IMR-90 (cell line): ENCODE data around the gene CA12. TPM values are rescaled to one million over a fixed set of nuclear protein-coding genes. Genes with fewer than 3 reads are reported as not detected.

Source experiments
- ATAC-seq: fragments of 200-7000 bp; cut with Tn5 transposase; 2 replicates; pipeline ENCODE4 v1.9.1; 2020; ENCODE audit warnings: low read depth, mild to moderate bottlenecking, moderate library complexity
- BruUV-seq: library from RNA; stranded (reverse); fragments of 400-500 nt; replicated peaks from 2 replicates; lab custom pipeline; 2021; lab: Mats Ljungman, UMichigan
- CTCF ChIA-PET: fragments of 300-600 bp; formaldehyde crosslinking; extraction: SDS; loops from one replicate; lab custom pipeline; 2021; ENCODE audit warnings: antibody characterized with exemption; lab: Yijun Ruan, JAX
- POLR2A ChIA-PET: fragments of 300-600 bp; sonication (Branson Sonifier 250); formaldehyde crosslinking; loops from one replicate; lab custom pipeline; 2022; ENCODE audit warnings: antibody characterized with exemption; ENCODE audit not compliant: unreplicated experiment; lab: Charles Lee
- DNase-seq: peaks from one replicate; pipeline ENCODE4 v3.0.0; 2013
- H2AFZ ChIP-seq: replicated peaks from 2 replicates; pipeline ENCODE3; 2013; ENCODE audit warnings: low read length, mild to moderate bottlenecking; ENCODE audit not compliant: poor library complexity
- H2AK5ac ChIP-seq: 2 replicates; pipeline ENCODE4 v1.6.1; 2013; ENCODE audit warnings: low read depth, low read length, inconsistent platforms
- H2AK9ac ChIP-seq: replicated peaks from 2 replicates; pipeline ENCODE3; 2013; ENCODE audit warnings: mild to moderate bottlenecking, low read depth, low read length, moderate library complexity; ENCODE audit not compliant: poor library complexity
- H2BK120ac ChIP-seq: 2 replicates; pipeline ENCODE4 v1.6.1; 2013; ENCODE audit warnings: low read depth, low read length, inconsistent platforms
- H2BK15ac ChIP-seq: 3 replicates; pipeline ENCODE4 v1.6.1; 2013; ENCODE audit warnings: low read depth, low read length, inconsistent platforms
- H2BK20ac ChIP-seq: 2 replicates; pipeline ENCODE4 v1.6.1; 2013; ENCODE audit warnings: low read depth, mild to moderate bottlenecking, inconsistent platforms, low read length, moderate library complexity
- H2BK5ac ChIP-seq: 2 replicates; pipeline ENCODE4 v1.6.1; 2013; ENCODE audit warnings: mild to moderate bottlenecking, low read depth, low read length, inconsistent platforms; ENCODE audit not compliant: poor library complexity, severe bottlenecking
- H3K14ac ChIP-seq: replicated peaks from 2 replicates; pipeline ENCODE4 v1.6.1; 2013; ENCODE audit warnings: low read depth, low read length, inconsistent platforms
- H3K18ac ChIP-seq: 2 replicates; pipeline ENCODE4 v1.6.1; 2013; ENCODE audit warnings: low read depth, low read length, control low read depth
- H3K23ac ChIP-seq: 2 replicates; pipeline ENCODE4 v1.6.1; 2013; ENCODE audit warnings: low read depth, low read length, inconsistent platforms
- H3K27ac ChIP-seq: 2 replicates; pipeline ENCODE4 v1.5.1; 2013; ENCODE audit warnings: mild to moderate bottlenecking, control low read depth, low read length; ENCODE audit not compliant: insufficient read depth
- H3K27me3 ChIP-seq: 2 replicates; pipeline ENCODE4 v1.6.1; 2013; ENCODE audit warnings: low read length; ENCODE audit not compliant: control insufficient read depth, insufficient read depth
- H3K36me3 ChIP-seq: 2 replicates; pipeline ENCODE4 v1.6.1; 2013; ENCODE audit warnings: low read length, mixed read lengths; ENCODE audit not compliant: control insufficient read depth, insufficient read depth
- H3K4ac ChIP-seq: 2 replicates; pipeline ENCODE4 v1.6.1; 2013; ENCODE audit warnings: low read depth, low read length, inconsistent platforms
- H3K4me1 ChIP-seq: 2 replicates; pipeline ENCODE4 v1.6.1; 2013; ENCODE audit warnings: low read length, mixed read lengths; ENCODE audit not compliant: control insufficient read depth, insufficient read depth
- H3K4me2 ChIP-seq: 2 replicates; pipeline ENCODE4 v1.6.1; 2013; ENCODE audit warnings: low read depth, mild to moderate bottlenecking, control low read depth, low read length, moderate library complexity
- H3K4me3 ChIP-seq: 2 replicates; pipeline ENCODE4 v1.5.1; 2013; ENCODE audit warnings: low read depth, mild to moderate bottlenecking, control low read depth, low read length, moderate library complexity; ENCODE audit not compliant: insufficient read depth
- H3K56ac ChIP-seq: 2 replicates; pipeline ENCODE4 v1.6.1; 2013; ENCODE audit warnings: low read length, inconsistent platforms; ENCODE audit not compliant: insufficient read depth; ENCODE audit errors: extremely low read depth
- H3K79me1 ChIP-seq, 2 experiments: 2 replicates each; pipeline ENCODE4 v1.6.1; 2013; ENCODE audit warnings: low read length in 2 of 2, inconsistent platforms in 1 of 2, low read depth in 1 of 2
- H3K9ac ChIP-seq: 2 replicates; pipeline ENCODE4 v1.6.1; 2013; ENCODE audit warnings: low read depth, low read length, control low read depth
- H3K9me1 ChIP-seq: 2 replicates; pipeline ENCODE4 v1.6.1; 2013; ENCODE audit warnings: low read length, inconsistent platforms; ENCODE audit not compliant: insufficient read depth
- H3K9me3 ChIP-seq: 2 replicates; pipeline ENCODE4 v1.6.1; 2013; ENCODE audit warnings: low read length; ENCODE audit not compliant: control insufficient read depth, insufficient read depth
- H4K20me1 ChIP-seq: 2 replicates; pipeline ENCODE4 v1.6.1; 2013; ENCODE audit warnings: low read length, inconsistent platforms; ENCODE audit not compliant: insufficient read depth
- H4K5ac ChIP-seq: 2 replicates; pipeline ENCODE4 v1.6.1; 2013; ENCODE audit warnings: mild to moderate bottlenecking, low read depth, low read length, control low read depth
- H4K8ac ChIP-seq, 2 experiments: 2 replicates each; pipeline ENCODE4 v1.6.1; 2013; ENCODE audit warnings: low read depth in 2 of 2, low read length in 2 of 2, control low read depth in 1 of 2, inconsistent platforms in 1 of 2
- H4K91ac ChIP-seq: 2 replicates; pipeline ENCODE4 v1.6.1; 2013; ENCODE audit warnings: low read depth, low read length, inconsistent platforms; ENCODE audit not compliant: insufficient read depth
- RCOR1 ChIP-seq: IDR thresholded peaks from 2 replicates; pipeline ENCODE4 v1.6.1; 2012; ENCODE audit warnings: mild to moderate bottlenecking, low read length, improper control_type of control experiment; ENCODE audit not compliant: insufficient replicate concordance
- RFX5 ChIP-seq: IDR thresholded peaks from 2 replicates; pipeline ENCODE4 v1.8.0; 2012; ENCODE audit warnings: low read depth, mild to moderate bottlenecking, low read length, moderate library complexity
- WGBS, 2 experiments: methylation state at CpG; one replicate each; pipeline versions ENCODE4 v1.1.5 to v1.1.7; 2013; ENCODE audit warnings: missing lambda C conversion rate in 2 of 2; ENCODE audit not compliant: insufficient read length in 1 of 2; ENCODE audit errors: extremely low coverage in 2 of 2; 5-methylcytosine and 5-hydroxymethylcytosine counted together
- dilution Hi-C: fragments of 300-500 bp; cut with HindIII; formaldehyde crosslinking; loops from one replicate; pipeline ENCODE4 v1.14.3; 2018; ENCODE audit warnings: low sequenced_read_pairs; ENCODE audit not compliant: unreplicated experiment
- in situ Hi-C: fragments of 300-500 bp; cut with MboI; formaldehyde crosslinking; loops from 3 replicates; pipeline ENCODE4 v1.14.3; 2019; ENCODE audit warnings: low sequenced_read_pairs, inconsistent platforms, mixed read lengths
- intact Hi-C: fragments of 100-400 bp; cut with micrococcal nuclease; formaldehyde crosslinking; loops from 2 replicates; pipeline ENCODE4 v1.10.0; 2022
- polyA plus RNA-seq, 3 experiments: library from polyadenylated mRNA; depleted of rRNA; stranded (reverse); fragments of >200 nt; gene quantifications; 2 replicates each; pipeline ENCODE4 v1.2.3, GENCODE V29; 2012; ENCODE audit warnings: low replicate concordance in 1 of 3
- total RNA-seq: library from RNA; depleted of rRNA; stranded (reverse); fragments of >200 nt; gene quantifications from 2 replicates; pipeline ENCODE4 v1.2.3, GENCODE V29; 2012

The CA12 gene
- total and polyA plus RNA-seq, 2 of the 4 experiments (the other 2 are of a cell fraction): 33.7 to 52.6 TPM

GRCh38 chr15:63389902-63390670 lies 8.4 kb upstream of the CA12 start:
- Histone ChIP-seq H3K9me1 (0 out of 2 replicates have a peak, but pooled peaks cover 5% of the 10 kb centered on the region), H2AK9ac (no peak overlapping the region), H3K4me2 (no peak overlapping the region), H3K79me1 (no peaks in the 10 kb centered on the region), H3K14ac (no peak overlapping the region), H3K9ac (no peak overlapping the region), H4K8ac (no peak overlapping the region), H3K18ac (no peak overlapping the region), H4K91ac (no peak overlapping the region), H3K27me3 (peaks cover 4% of the 10 kb centered on the region; the same call in 1 of the 2 replicates), H2BK15ac (no peak overlapping the region), H3K23ac (no peak overlapping the region), H3K4me1 (no peaks in the 10 kb centered on the region), H2BK20ac (no peak overlapping the region), H2AFZ (no peak overlapping the region), H3K27ac (no peak overlapping the region), H3K9me3 (0 out of 2 replicates have a peak, but pooled peaks cover 3% of the 10 kb centered on the region), H4K20me1 (no peaks in the 10 kb centered on the region), H3K4me3 (no peak overlapping the region), H2BK5ac (no peak overlapping the region), H2BK120ac (no peak overlapping the region), H3K36me3 (no peaks in the 10 kb centered on the region), H3K56ac (no peak overlapping the region), H4K5ac (no peak overlapping the region), H3K4ac (no peak overlapping the region), H2AK5ac (no peak overlapping the region)
- no TSS peak for BruUV-seq
- dilution Hi-C loops: no loop called here
- CTCF ChIA-PET: no interaction called here
- TF ChIP-seq RCOR1: no peak
- TF ChIP-seq RFX5: no peak
- no peak for DNase-seq
- intact Hi-C loops: no loop called here
- no CpG with 5 or more reads among the region's 6 CpGs for WGBS, 2 experiments
- in situ Hi-C loops: no loop called here
- POLR2A ChIA-PET: no interaction called here
- no peak for ATAC-seq
